Keratinocyte (primary cell): ENCODE data around the gene TMPRSS4. TPM values are rescaled to one million over a fixed set of nuclear protein-coding genes. Genes with fewer than 3 reads are reported as not detected.

Experiments
- DNase-seq: peaks from one replicate; pipeline ENCODE4 v3.0.0-alpha.2; 2011; ENCODE audit warnings: low read depth, missing footprints, low spot score
- FAIRE-seq: peaks from 2 replicates; lab custom pipeline; 2011; peaks lifted over from hg19 to GRCh38; lab: Jason Lieb, UNC
- H2AFZ ChIP-seq: 2 replicates; pipeline ENCODE4 v1.6.0; 2012; ENCODE audit warnings: low read length, control low read depth, inconsistent platforms; ENCODE audit not compliant: control insufficient read depth
- H3K27ac ChIP-seq: 2 replicates; pipeline ENCODE4 v1.5.1; 2011; ENCODE audit warnings: low read length; ENCODE audit not compliant: control insufficient read depth, insufficient read depth
- H3K27me3 ChIP-seq: 3 replicates; pipeline ENCODE4 v1.6.0; 2011; ENCODE audit warnings: low read length; ENCODE audit not compliant: control insufficient read depth, insufficient read depth; ENCODE audit errors: extremely low read depth
- H3K36me3 ChIP-seq, 2 experiments: 2 replicates in 1 of 2; 3 replicates in 1 of 2; pipeline ENCODE4 v1.5.1; 2011; ENCODE audit warnings: low read length in 2 of 2, mild to moderate bottlenecking in 1 of 2; ENCODE audit not compliant: control insufficient read depth in 2 of 2, insufficient read depth in 2 of 2; ENCODE audit errors: extremely low read depth in 1 of 2
- H3K4me1 ChIP-seq: 3 replicates; pipeline ENCODE4 v1.5.1; 2011; ENCODE audit warnings: low read length; ENCODE audit not compliant: control insufficient read depth, insufficient read depth; ENCODE audit errors: extremely low read depth
- H3K4me2 ChIP-seq: 3 replicates; pipeline ENCODE4 v1.6.0; 2011; ENCODE audit warnings: low read depth, low read length; ENCODE audit not compliant: control insufficient read depth, insufficient read depth; ENCODE audit errors: extremely low read depth
- H3K4me3 ChIP-seq, 3 experiments: fragments of 200-600 bp in 1 of 3; sonication (generic) in 1 of 3; 2 replicates in 2 of 3; 3 replicates in 1 of 3; pipeline ENCODE4 v1.5.1; 2011 to 2016; ENCODE audit warnings: low read length in 3 of 3, mild to moderate bottlenecking in 3 of 3, control low read depth in 2 of 3, inconsistent platforms in 1 of 3, low read depth in 1 of 3, mixed read lengths in 1 of 3, mixed run types in 1 of 3, moderate library complexity in 1 of 3; ENCODE audit not compliant: control insufficient read depth in 2 of 3, insufficient read depth in 2 of 3; ENCODE audit errors: extremely low read depth in 1 of 3
- H3K79me2 ChIP-seq: 2 replicates; pipeline ENCODE4 v1.6.0; 2012; ENCODE audit warnings: low read length; ENCODE audit not compliant: control insufficient read depth, insufficient read depth
- H3K9ac ChIP-seq: 3 replicates; pipeline ENCODE4 v1.6.0; 2011; ENCODE audit warnings: low read length; ENCODE audit not compliant: control insufficient read depth, insufficient read depth; ENCODE audit errors: extremely low read depth
- H3K9me1 ChIP-seq: 3 replicates; pipeline ENCODE4 v1.6.0; 2011; ENCODE audit warnings: low read length; ENCODE audit not compliant: control insufficient read depth, insufficient read depth; ENCODE audit errors: extremely low read depth
- H3K9me3 ChIP-seq: 2 replicates; pipeline ENCODE4 v1.5.1; 2012; ENCODE audit warnings: low read depth, low read length; ENCODE audit not compliant: control insufficient read depth
- H4K20me1 ChIP-seq: 3 replicates; pipeline ENCODE4 v1.6.0; 2011; ENCODE audit warnings: low read length; ENCODE audit not compliant: control insufficient read depth, insufficient read depth; ENCODE audit errors: extremely low read depth
- EZH2 ChIP-seq: IDR thresholded peaks from one replicate; pipeline ENCODE4 v1.6.1; 2012; ENCODE audit warnings: inconsistent platforms, mild to moderate bottlenecking, low read length, moderate library complexity
- dilution Hi-C: fragments of 300-500 bp; cut with MboI; formaldehyde crosslinking; loops from one replicate; pipeline ENCODE4 v1.7.0; 2020; ENCODE audit warnings: low sequenced_read_pairs; ENCODE audit not compliant: extremely low pct_ligation_motif_present
- polyA plus RNA-seq, 5 experiments: library from polyadenylated mRNA; depleted of rRNA in 3 of 5; stranded (reverse) in 3 of 5; stranded (forward) in 1 of 5; unstranded in 1 of 5; fragments of >200 nt; gene quantifications; 1 replicate in 1 of 5; 2 replicates in 3 of 5; 3 replicates in 1 of 5; pipeline versions ENCODE4 v1.2.1 to v1.2.3, GENCODE V29; 2011 to 2012; ENCODE audit warnings: missing spikeins in 2 of 5, low read depth in 1 of 5, low replicate concordance in 1 of 5
- TF ChIP-seq, protein P1 (sequence below), 3 experiments: IDR thresholded peaks in 1 of 3; conservative IDR thresholded peaks in 1 of 3; optimal IDR thresholded peaks in 1 of 3; 2 replicates in 2 of 3; 3 replicates in 1 of 3; pipeline versions ENCODE3 to v1.5.1; 2011; ENCODE audit warnings: low read length in 3 of 3, mild to moderate bottlenecking in 3 of 3, moderate library complexity in 2 of 3, control low read depth in 1 of 3, inconsistent platforms in 1 of 3; ENCODE audit not compliant: insufficient read depth in 2 of 3; ENCODE audit errors: extremely low read depth in 1 of 3

Gene TMPRSS4
- polyA plus RNA-seq, 1 donor (not counting 4 experiments of a cell fraction or from before 2014, with no cell fraction given) = 1.2 TPM

GRCh38 chr11:118098996-118099837, 22.3 kb downstream of the TMPRSS4 start:
- no peak overlapping the region for H3K27ac ChIP-seq
- DNase-seq (no peak), FAIRE-seq (no peak)
- no peaks in the 10 kb centered on the region for H3K9me3 ChIP-seq
- H3K9me1 ChIP-seq = no peaks in the 10 kb centered on the region
- H3K36me3 ChIP-seq = no peaks in the 10 kb centered on the region
- H3K4me1 ChIP-seq = no peaks in the 10 kb centered on the region
- H4K20me1 ChIP-seq = no peaks in the 10 kb centered on the region
- no peaks in the 10 kb centered on the region for H3K27me3 ChIP-seq
- no peaks in the 10 kb centered on the region for H3K79me2 ChIP-seq
- H2AFZ ChIP-seq = no peak overlapping the region
- no peak overlapping the region for H3K4me2 ChIP-seq
- H3K9ac ChIP-seq = no peak overlapping the region
- dilution Hi-C loops = no loop called here
- no peak overlapping the region for H3K4me3 ChIP-seq
- TF ChIP-seq EZH2 = no peak
- TF ChIP-seq, protein P1, sequence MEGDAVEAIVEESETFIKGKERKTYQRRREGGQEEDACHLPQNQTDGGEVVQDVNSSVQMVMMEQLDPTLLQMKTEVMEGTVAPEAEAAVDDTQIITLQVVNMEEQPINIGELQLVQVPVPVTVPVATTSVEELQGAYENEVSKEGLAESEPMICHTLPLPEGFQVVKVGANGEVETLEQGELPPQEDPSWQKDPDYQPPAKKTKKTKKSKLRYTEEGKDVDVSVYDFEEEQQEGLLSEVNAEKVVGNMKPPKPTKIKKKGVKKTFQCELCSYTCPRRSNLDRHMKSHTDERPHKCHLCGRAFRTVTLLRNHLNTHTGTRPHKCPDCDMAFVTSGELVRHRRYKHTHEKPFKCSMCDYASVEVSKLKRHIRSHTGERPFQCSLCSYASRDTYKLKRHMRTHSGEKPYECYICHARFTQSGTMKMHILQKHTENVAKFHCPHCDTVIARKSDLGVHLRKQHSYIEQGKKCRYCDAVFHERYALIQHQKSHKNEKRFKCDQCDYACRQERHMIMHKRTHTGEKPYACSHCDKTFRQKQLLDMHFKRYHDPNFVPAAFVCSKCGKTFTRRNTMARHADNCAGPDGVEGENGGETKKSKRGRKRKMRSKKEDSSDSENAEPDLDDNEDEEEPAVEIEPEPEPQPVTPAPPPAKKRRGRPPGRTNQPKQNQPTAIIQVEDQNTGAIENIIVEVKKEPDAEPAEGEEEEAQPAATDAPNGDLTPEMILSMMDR (optimal IDR thresholded peaks at IDR 0.05 in 1 of 3, IDR thresholded peaks at IDR 0.05 in 1 of 3, conservative IDR thresholded peaks at IDR 0.05 in 1 of 3; ENCODE audit: extremely low read depth in 1 of 3, insufficient read depth in 2 of 3, low read length in 3 of 3) = no peak

GRCh38 chr11:118099838-118100556, 23.1 kb downstream of the TMPRSS4 start:
- Histone ChIP-seq H2AFZ (no peak overlapping the region), H3K27ac (no peak overlapping the region), H3K4me3 (no peak overlapping the region), H3K4me2 (no peak overlapping the region), H3K9ac (no peak overlapping the region), H3K9me1 (no peaks in the 10 kb centered on the region), H3K4me1 (no peaks in the 10 kb centered on the region), H3K36me3 (no peaks in the 10 kb centered on the region), H4K20me1 (no peaks in the 10 kb centered on the region), H3K27me3 (no peaks in the 10 kb centered on the region), H3K79me2 (no peaks in the 10 kb centered on the region), H3K9me3 (no peaks in the 10 kb centered on the region)
- TF ChIP-seq, protein P1 (optimal IDR thresholded peaks at IDR 0.05 in 1 of 3, IDR thresholded peaks at IDR 0.05 in 1 of 3, conservative IDR thresholded peaks at IDR 0.05 in 1 of 3; ENCODE audit: extremely low read depth in 1 of 3, insufficient read depth in 2 of 3, low read length in 3 of 3) = no peak
- TF ChIP-seq EZH2 = no peak
- FAIRE-seq (no peak), DNase-seq (no peak)
- dilution Hi-C loops = no loop called here
